K562 (cell line): ENCODE data around the gene THAP6. TPM values are rescaled to one million over a fixed set of nuclear protein-coding genes. Genes with fewer than 3 reads are reported as not detected.
"Not testable (repeated sequence)": the region's sequence is repeated elsewhere in the genome, so short reads cannot be mapped to it uniquely, and the experiment has no call there.

ENCODE experiments used
- ATAC-seq: fragments of 200-7000 bp; cut with Tn5 transposase; 3 replicates; pipeline ENCODE4 v1.9.1; 2020; ENCODE audit warnings: moderate library complexity
- BruUV-seq: library from RNA; stranded (reverse); fragments of 400-500 nt; replicated peaks from 2 replicates; lab custom pipeline; 2021; lab: Mats Ljungman, UMichigan
- CTCF ChIA-PET: fragments of 300-600 bp; formaldehyde crosslinking; extraction: SDS; loops from one replicate; lab custom pipeline; 2021; ENCODE audit warnings: low intra/inter-chr PET ratio; lab: Yijun Ruan, JAX
- POLR2A ChIA-PET: fragments of 300-600, 350-650 bp; sonication (Branson Sonifier 250); formaldehyde crosslinking; extraction: SDS; loops from one replicate; lab custom pipeline; 2021; ENCODE audit warnings: antibody characterized with exemption, inconsistent platforms; lab: Yijun Ruan, JAX
- DNase-seq, 4 experiments: peaks; one replicate each; pipeline versions ENCODE4 v3.0.0 to v3.0.0-alpha.2; 2011 to 2018; ENCODE audit warnings: low spot score in 3 of 4, mixed read lengths in 3 of 4; ENCODE audit errors: extremely low read depth in 1 of 4
- FAIRE-seq: peaks from 2 replicates; lab custom pipeline; 2011; peaks lifted over from hg19 to GRCh38; lab: Jason Lieb, UNC
- H2AFZ ChIP-seq: 2 replicates; pipeline ENCODE4 v1.6.0; 2011; ENCODE audit warnings: low read depth, low read length, control low read depth, inconsistent platforms
- H3K27ac ChIP-seq: fragments of 200-600 bp; 3 replicates; pipeline ENCODE4 v1.8.0; 2011; ENCODE audit warnings: low read depth, mild to moderate bottlenecking, control low read depth, inconsistent platforms, low read length, moderate library complexity, mixed read lengths; ENCODE audit errors: extremely low read depth
- H3K27me3 ChIP-seq, 2 experiments: fragments of 300-600 bp in 1 of 2; 2 replicates in 1 of 2; 3 replicates in 1 of 2; pipeline versions ENCODE4 v1.6.0 to v1.8.0; 2011; ENCODE audit warnings: inconsistent platforms in 2 of 2, low read length in 2 of 2, mild to moderate bottlenecking in 1 of 2, mixed read lengths in 1 of 2, moderate library complexity in 1 of 2; ENCODE audit not compliant: control insufficient read depth in 2 of 2, insufficient read depth in 2 of 2
- H3K36me3 ChIP-seq: fragments of 300-600 bp; 3 replicates; pipeline ENCODE4 v1.8.0; 2011; ENCODE audit warnings: mild to moderate bottlenecking, low read length, inconsistent platforms; ENCODE audit not compliant: control insufficient read depth, insufficient read depth
- H3K4me1 ChIP-seq, 2 experiments: fragments of 200-600 bp in 1 of 2; replicated peaks in 1 of 2; 2 replicates in 1 of 2; 3 replicates in 1 of 2; pipeline versions ENCODE4 v1.5.1 to v1.8.0; 2011; ENCODE audit warnings: inconsistent platforms in 2 of 2, low read length in 2 of 2, mild to moderate bottlenecking in 1 of 2, mixed read lengths in 1 of 2, moderate library complexity in 1 of 2; ENCODE audit not compliant: control insufficient read depth in 2 of 2, insufficient read depth in 2 of 2
- H3K4me2 ChIP-seq: 2 replicates; pipeline ENCODE4 v1.6.1; 2011; ENCODE audit warnings: low read length, control low read depth, inconsistent platforms, mixed read lengths; ENCODE audit not compliant: insufficient read depth
- H3K4me3 ChIP-seq: fragments of 200-600 bp; sonication (generic), shearing (Covaris generic); 2 replicates; pipeline ENCODE4 v1.5.1; 2016; ENCODE audit warnings: control low read depth, inconsistent platforms
- H3K79me2 ChIP-seq: fragments of 200-600 bp; 3 replicates; pipeline ENCODE4 v1.8.0; 2011; ENCODE audit warnings: low read length, inconsistent platforms; ENCODE audit not compliant: control insufficient read depth, insufficient read depth
- H3K9ac ChIP-seq, 2 experiments: 2 replicates each; pipeline versions ENCODE4 v1.6.0 to v1.6.1; 2011; ENCODE audit warnings: low read depth in 2 of 2, low read length in 2 of 2, control low read depth in 1 of 2, inconsistent platforms in 1 of 2, mild to moderate bottlenecking in 1 of 2, mixed read lengths in 1 of 2; ENCODE audit not compliant: insufficient read depth in 1 of 2
- H3K9me1 ChIP-seq: one replicate; pipeline ENCODE4 v1.6.0; 2011; ENCODE audit warnings: inconsistent platforms, mild to moderate bottlenecking, low read length, moderate library complexity; ENCODE audit not compliant: control insufficient read depth, insufficient read depth
- H3K9me3 ChIP-seq: replicated peaks from 2 replicates; pipeline ENCODE4 v1.5.1; 2011; ENCODE audit warnings: low read depth, low read length, inconsistent platforms; ENCODE audit not compliant: control insufficient read depth, insufficient read depth
- H4K20me1 ChIP-seq: replicated peaks from 2 replicates; pipeline ENCODE4 v1.6.1; 2011; ENCODE audit warnings: low read length, inconsistent platforms, mixed read lengths; ENCODE audit not compliant: control insufficient read depth, insufficient read depth
- FOXP4 ChIP-seq: sonication (generic); formaldehyde crosslinking; IDR thresholded peaks from 2 replicates; pipeline ENCODE4 v1.8.0; 2022; ENCODE audit warnings: mild to moderate bottlenecking, missing genetic modification reagents, borderline replicate concordance
- GABPA ChIP-seq: fragments of 200-800 bp; sonication (Bioruptor generic); conservative IDR thresholded peaks from 2 replicates; pipeline ENCODE4 v1.6.1; 2016; ENCODE audit warnings: low read depth, missing genetic modification characterization, missing compliant biosample characterization
- GTF2F1 ChIP-seq: IDR thresholded peaks from 2 replicates; pipeline ENCODE4 v1.6.1; 2011; ENCODE audit warnings: low read depth, low read length, improper control_type of control experiment
- HOXB6 ChIP-seq: fragments of 250-450 bp; sonication (Bioruptor Pico); IDR thresholded peaks from 2 replicates; pipeline ENCODE4 v1.5.1; 2022; ENCODE audit warnings: mild to moderate bottlenecking, borderline replicate concordance
- KAT2B ChIP-seq: IDR thresholded peaks from one replicate; pipeline ENCODE4 v1.6.1; 2012; ENCODE audit warnings: low read depth, mild to moderate bottlenecking, control low read depth, inconsistent platforms, low read length, moderate library complexity
- KHSRP ChIP-seq: fragments of 450-650 bp; IDR thresholded peaks from 2 replicates; pipeline ENCODE4 v1.6.1; 2017
- RBM15 ChIP-seq: fragments of 200-400 bp; formaldehyde crosslinking; IDR thresholded peaks from 2 replicates; pipeline ENCODE4 v1.6.1; 2018; ENCODE audit warnings: mild to moderate bottlenecking, low read length, moderate library complexity; ENCODE audit not compliant: insufficient read depth
- RFX5 ChIP-seq: IDR thresholded peaks from 2 replicates; pipeline ENCODE4 v1.6.1; 2011; ENCODE audit warnings: low read depth, mild to moderate bottlenecking, improper control_type of control experiment, low read length
- RUNX1 ChIP-seq: sonication (generic); IDR thresholded peaks from 2 replicates; pipeline ENCODE4 v1.6.1; 2016; ENCODE audit warnings: antibody characterized with exemption, low read depth
- SNRNP70 ChIP-seq: fragments of 200-400 bp; formaldehyde crosslinking; optimal IDR thresholded peaks from 2 replicates; pipeline ENCODE3; 2017; ENCODE audit warnings: low read depth, low read length
- SREBF1 ChIP-seq: fragments of 150-350 bp; IDR thresholded peaks from 2 replicates; pipeline ENCODE4 v1.6.1; 2014; ENCODE audit warnings: antibody characterized with exemption, low read depth, low read length, borderline replicate concordance
- SRF ChIP-seq, 2 experiments: fragments of 250-450, 450-650 bp in 1 of 2; sonication (Bioruptor Pico) in 1 of 2; sonication (generic) in 1 of 2; formaldehyde crosslinking; IDR thresholded peaks; 2 replicates each; pipeline versions ENCODE4 v1.5.0 to v1.5.1; 2020 to 2022; ENCODE audit warnings: mild to moderate bottlenecking in 1 of 2, missing genetic modification reagents in 1 of 2
- ZBED1 ChIP-seq: IDR thresholded peaks from 2 replicates; pipeline ENCODE4 v1.6.1; 2014
- ZNF184 ChIP-seq: sonication (generic); formaldehyde crosslinking; IDR thresholded peaks from 2 replicates; pipeline ENCODE4 v1.5.0; 2020; ENCODE audit warnings: missing genetic modification reagents
- ZNF316 ChIP-seq: fragments of 450-650 bp; IDR thresholded peaks from 2 replicates; pipeline ENCODE4 v1.6.1; 2016
- ZNF324 ChIP-seq: fragments of 250-450 bp; sonication (Bioruptor Pico); IDR thresholded peaks from 2 replicates; pipeline ENCODE4 v1.4.0; 2020; ENCODE audit warnings: mild to moderate bottlenecking
- ZNF583 ChIP-seq: fragments of 250-450 bp; sonication (Bioruptor Pico); IDR thresholded peaks from 2 replicates; pipeline ENCODE4 v1.4.0; 2020
- WGBS: fragments of 100-300 bp; shearing (Covaris generic); methylation state at CpG from one replicate; pipeline ENCODE4 v1.1.6; 2016; ENCODE audit warnings: low coverage, mixed read lengths; ENCODE audit not compliant: insufficient coverage; ENCODE audit errors: missing lambda C conversion rate; 5-methylcytosine and 5-hydroxymethylcytosine counted together
- in situ Hi-C: fragments of 300-500 bp; cut with MboI; formaldehyde crosslinking; loops from 4 replicates; pipeline ENCODE4 v1.15.0; 2018; ENCODE audit warnings: inconsistent platforms, mixed read lengths
- intact Hi-C: fragments of 100-400 bp; cut with micrococcal nuclease; formaldehyde crosslinking; loops from 2 replicates; pipeline ENCODE4 v1.14.2; 2022
- polyA plus RNA-seq, 8 experiments: library from polyadenylated mRNA; depleted of rRNA in 4 of 8; stranded (reverse) in 5 of 8; unstranded in 3 of 8; fragments of >200 nt; fragmentation: Nextera tagmentation in 2 of 8; fragmentation: Illumina TruSeq in 1 of 8; extraction: Ambion mirVana in 2 of 8; extraction: Trizol in 1 of 8; gene quantifications; 2 replicates each; pipeline versions ENCODE4 v1.2.1 to v1.2.3, GENCODE V29; 2011 to 2014; ENCODE audit warnings: inconsistent platforms in 1 of 8, missing spikeins in 1 of 8
- total RNA-seq, 7 experiments: library from RNA; depleted of rRNA in 6 of 7; stranded (reverse); fragments of >200 nt in 6 of 7; fragmentation: Illumina TruSeq in 2 of 7; extraction: Trizol in 2 of 7; gene quantifications; 2 replicates each; pipeline versions ENCODE4 v1.2.1 to v1.2.3, GENCODE V29; 2011 to 2021; ENCODE audit warnings: low replicate concordance in 1 of 7

Gene THAP6
- total and polyA plus RNA-seq, 9 of the 15 experiments (the other 6 are each of a cell fraction or from before 2014, with no cell fraction given): 8.9 to 30.4 (median 17.3) TPM

DNA sequence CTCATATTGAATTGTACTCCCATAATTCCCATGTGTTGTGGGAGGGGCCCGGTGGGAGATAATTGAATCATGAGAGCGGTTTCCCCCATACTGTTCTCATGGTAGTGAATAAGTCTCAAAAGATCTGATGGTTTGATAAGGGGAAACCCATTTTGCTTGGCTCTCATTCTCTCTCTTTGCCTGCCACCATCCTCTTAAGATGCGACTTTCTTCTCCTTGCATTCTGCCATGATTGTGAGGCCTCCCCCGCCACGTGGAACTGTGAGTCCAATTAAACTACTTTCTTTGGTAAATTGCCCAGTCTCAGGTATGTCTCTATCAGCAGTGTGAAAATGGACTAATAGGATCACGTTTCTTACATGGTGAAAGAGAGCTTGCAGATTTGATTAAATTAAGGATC lies 23.0 kb downstream of the THAP6 start:
- H3K9me1 ChIP-seq, H3K36me3 ChIP-seq, H3K4me2 ChIP-seq, DNase-seq, FAIRE-seq, H3K27me3 ChIP-seq, H3K27ac ChIP-seq, CTCF ChIA-PET, H2AFZ ChIP-seq, in situ Hi-C loops, H3K9ac ChIP-seq, H3K79me2 ChIP-seq, H3K4me3 ChIP-seq, intact Hi-C loops, H3K4me1 ChIP-seq, H3K9me3 ChIP-seq, BruUV-seq, ATAC-seq, H4K20me1 ChIP-seq: not testable (repeated sequence)
- POLR2A ChIA-PET: interaction anchor here (1.6 kb wide), 1 partner anchor 12 kb away, joined by 6 read pairs; no protein-coding TSS in a partner anchor
- 78% methylated on average over 6 of the region's 6 CpGs for WGBS
- peak; percentile 85 for TF ChIP-seq ZNF184 (CRISPR knock-in tag)

- H3K36me3 ChIP-seq: peaks cover 6% of the 10 kb centered on the region; the same call in 1 of the 3 replicates
- intact Hi-C loops (no loop called here), in situ Hi-C loops (no loop called here)
- no peak overlapping the region for H2AFZ ChIP-seq
- no peaks in the 10 kb centered on the region for H3K79me2 ChIP-seq
- no peaks in the 10 kb centered on the region for H3K9me3 ChIP-seq
- ATAC-seq: no peak
- no peak overlapping the region for H3K9ac ChIP-seq
- no peaks in the 10 kb centered on the region for H3K4me1 ChIP-seq
- no peak for DNase-seq
- H3K4me2 ChIP-seq: no peak overlapping the region
- POLR2A ChIA-PET: interaction anchor here (1.0 to 1.4 kb wide), 2 partner anchors 16 to 28 kb away, joined by 4 to 5 read pairs; partner anchors contain the start of gene THAP6
- H3K27me3 ChIP-seq: no peaks in the 10 kb centered on the region
- H3K4me3 ChIP-seq: no peak overlapping the region
- CTCF ChIA-PET: no interaction called here
- no peak overlapping the region for H3K27ac ChIP-seq
- H3K9me1 ChIP-seq: no peaks in the 10 kb centered on the region
- no peaks in the 10 kb centered on the region for H4K20me1 ChIP-seq
- no TSS peak for BruUV-seq
- FAIRE-seq: no peak
- TF ChIP-seq RFX5 (no peak), KHSRP (no peak), RUNX1 (no peak), FOXP4 (CRISPR knock-in tag) (no peak), GTF2F1 (no peak), ZNF316 (no peak), HOXB6 (CRISPR knock-in tag) (no peak), GABPA (tag) (no peak), ZNF324 (no peak), ZNF583 (CRISPR knock-in tag) (no peak), SRF (CRISPR knock-in tag; IDR thresholded peaks at IDR 0.05) (no peak), SREBF1 (no peak), SNRNP70 (no peak), RBM15 (no peak), ZBED1 (no peak), KAT2B (no peak)
Observed at GRCh38 chr4:75542824-75543223, 28.6 kb downstream of the THAP6 start.
